Measurements from ENCODE around the gene GRHL3. TPM values are rescaled to one million over a fixed set of nuclear protein-coding genes. Genes with fewer than 3 reads are reported as not detected.

GRHL3 gene
- total and polyA plus RNA-seq, 11 donors = 0.03 to 0.61 TPM; not detected in 9

DNA sequence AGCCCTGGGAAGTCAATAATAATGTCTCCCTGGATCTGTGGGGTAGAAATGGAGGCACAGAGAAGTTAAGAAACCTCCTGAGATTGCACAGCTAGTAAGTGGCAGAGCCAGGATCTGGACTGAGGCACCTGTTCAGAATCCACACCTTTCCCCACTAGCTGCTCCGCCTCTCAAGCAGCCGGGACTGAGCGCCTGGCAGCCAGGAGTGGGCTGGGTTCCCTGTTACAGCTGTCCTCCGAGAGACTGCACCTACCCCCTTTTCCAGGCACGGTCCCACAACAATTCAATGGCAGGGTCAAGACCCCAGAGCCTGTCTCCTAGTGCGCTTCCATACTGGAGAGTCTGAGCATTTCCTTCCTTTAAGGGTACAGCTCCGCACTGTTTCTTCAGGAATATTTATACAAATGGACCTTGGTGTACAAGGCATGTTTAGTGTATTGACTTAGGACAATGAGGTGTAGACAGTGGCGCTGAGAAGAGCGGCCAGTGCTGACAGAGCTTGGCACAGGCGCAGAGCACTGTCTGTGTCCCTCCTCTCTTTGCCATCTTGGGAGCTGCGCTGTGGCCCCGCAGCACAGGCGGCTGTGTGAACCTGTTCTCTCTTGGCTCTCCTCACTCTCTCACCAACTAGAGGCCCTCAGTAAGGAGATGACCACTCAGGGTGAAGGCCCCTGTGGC is 24.4 kb downstream of the GRHL3 start:
- no peak for DNase-seq
- Histone ChIP-seq H3K4me1 (no peaks in the 10 kb centered on the region), H3K4me3 (no peak overlapping the region), H3K9me3 (no peaks in the 10 kb centered on the region), H3K27ac (no peak overlapping the region), H3K27me3 (no peaks in the 10 kb centered on the region), H3K36me3 (no peaks in the 10 kb centered on the region)
- 84 to 92% (median 89%) methylated on average over 13 of the region's 13 CpGs for WGBS, 4 donors
- intact Hi-C loops (cut with DNase I) = no loop called here
- no peak for TF ChIP-seq POLR2A (IDR thresholded peaks at IDR 0.05)
- TF ChIP-seq CTCF (IDR thresholded peaks at IDR 0.05) = no peak
- no peak for ATAC-seq

GRCh38 chr1:24344090-24344742 is 25.1 kb downstream of the GRHL3 start:
- 85 to 88% (median 86%) methylated on average over 6 to 8 of the region's 8 CpGs for WGBS, 4 donors
- Histone ChIP-seq H3K9me3 (no peaks in the 10 kb centered on the region), H3K4me1 (no peaks in the 10 kb centered on the region), H3K27ac (no peak overlapping the region), H3K27me3 (no peaks in the 10 kb centered on the region), H3K36me3 (no peaks in the 10 kb centered on the region), H3K4me3 (no peak overlapping the region)
- TF ChIP-seq CTCF (IDR thresholded peaks at IDR 0.05) (no peak), POLR2A (IDR thresholded peaks at IDR 0.05) (no peak)
- DNase-seq (no peak), ATAC-seq (no peak)
- intact Hi-C loops (cut with DNase I) = no loop called here

- H3K4me1 ChIP-seq = no peaks in the 10 kb centered on the region
- no peaks in the 10 kb centered on the region for H3K27me3 ChIP-seq
- no peak overlapping the region for H3K4me3 ChIP-seq
- no peak for DNase-seq
- no peak overlapping the region for H3K27ac ChIP-seq
- TF ChIP-seq POLR2A (IDR thresholded peaks at IDR 0.05) (no peak), CTCF (IDR thresholded peaks at IDR 0.05) (no peak)
- WGBS, 4 donors = 76 to 96% (median 80%) methylated on average over 5 of the region's 5 CpGs
- H3K9me3 ChIP-seq = no peaks in the 10 kb centered on the region
- H3K36me3 ChIP-seq = no peaks in the 10 kb centered on the region
- intact Hi-C loops (cut with DNase I) = no loop called here
- no peak for ATAC-seq
Observed at GRCh38 chr1:24345334-24345733, 26.2 kb downstream of the GRHL3 start.

DNA sequence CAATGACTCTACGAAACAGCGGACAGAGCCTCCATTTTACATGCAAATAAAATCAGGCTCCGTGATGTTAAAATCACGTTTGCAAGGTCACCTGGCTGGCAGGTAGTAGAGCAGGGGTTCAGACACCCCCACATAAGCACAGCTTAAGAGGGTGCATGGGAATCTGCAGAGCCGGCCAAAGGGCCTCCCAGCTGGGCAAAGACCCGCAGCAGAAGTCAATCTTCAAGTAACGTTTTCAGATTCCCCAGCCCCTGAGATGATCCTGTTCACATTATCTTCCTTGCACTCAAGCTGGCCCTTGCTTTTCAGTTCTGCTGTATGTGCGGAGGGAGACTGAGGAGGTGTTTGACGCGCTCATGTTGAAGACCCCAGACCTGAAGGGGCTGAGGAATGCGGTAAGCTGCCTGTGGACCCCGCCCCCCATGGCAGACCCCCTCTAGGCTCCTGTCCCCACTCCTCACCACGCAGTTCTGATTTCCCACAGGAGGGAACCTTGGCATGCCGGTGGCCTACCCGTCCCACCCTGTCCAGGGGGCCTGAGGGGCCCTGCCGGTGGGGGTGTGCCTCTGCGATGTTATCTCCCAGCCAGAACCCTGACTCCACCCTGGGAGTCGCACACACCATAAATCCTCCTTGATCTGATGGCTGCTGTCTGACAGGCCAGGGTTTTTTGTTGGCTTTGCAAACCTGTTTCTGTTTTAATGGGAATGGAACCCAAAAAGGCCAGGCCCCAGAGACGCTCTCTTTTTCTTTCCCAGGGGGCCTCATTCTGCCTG is 28.2 kb downstream of the GRHL3 start:
- Histone ChIP-seq H3K4me1 (no peaks in the 10 kb centered on the region), H3K27ac (no peak overlapping the region), H3K9me3 (no peaks in the 10 kb centered on the region), H3K36me3 (no peaks in the 10 kb centered on the region), H3K27me3 (no peaks in the 10 kb centered on the region), H3K4me3 (no peak overlapping the region)
- intact Hi-C loops (cut with DNase I) = no loop called here
- TF ChIP-seq CTCF (IDR thresholded peaks at IDR 0.05) (no peak), POLR2A (IDR thresholded peaks at IDR 0.05) (no peak)
- no peak for DNase-seq
- ATAC-seq = no peak
- WGBS, 4 donors = 66 to 81% (median 76%) methylated on average over 15 to 19 of the region's 19 CpGs
